Measurements from ENCODE around the gene SPOCK1. TPM values are rescaled to one million over a fixed set of nuclear protein-coding genes. Genes with fewer than 3 reads are reported as not detected.

Gene SPOCK1
- total and polyA plus RNA-seq, 2 experiments from 2014 or later, result 8.2 to 10.5 TPM

- TF ChIP-seq ZNF462 (CRISPR knock-in tag; IDR thresholded peaks at IDR 0.05) (no peak), CTCF (conservative IDR thresholded peaks at IDR 0.05; ENCODE audit: low read depth in 2 of 2) (no peak), STAT1 (IDR thresholded peaks at IDR 0.05; ENCODE audit: unreplicated experiment) (no peak)
Measured at GRCh38 chr5:137346281-137346680, 152.8 kb downstream of the SPOCK1 start (continued).

- Histone ChIP-seq H3K4me1 (ENCODE audit: insufficient read depth) (peaks cover 23% of the 10 kb centered on the region), H3K79me2 (replicated peaks; ENCODE audit: insufficient read depth) (no peaks in the 10 kb centered on the region), H2AFZ (no peak overlapping the region; the same call in 1 of the 2 replicates), H4K20me1 (replicated peaks; ENCODE audit: insufficient read depth) (no peaks in the 10 kb centered on the region), H3K27me3 (ENCODE audit: insufficient read depth) (no peaks in the 10 kb centered on the region), H3K36me3 (ENCODE audit: insufficient read depth) (no peaks in the 10 kb centered on the region), H3K4me3 (no peak overlapping the region), H3K27ac (ENCODE audit: low read depth) (no peak overlapping the region), H3F3A (replicated peaks; ENCODE audit: low read depth) (no peaks in the 10 kb centered on the region), H3K9me2 (ENCODE audit: insufficient read depth) (peaks cover 8% of the 10 kb centered on the region; the same call in 1 of the 2 replicates), H3K4me2 (no peak overlapping the region)
- no peaks in the 10 kb centered on the region for H3K36me3 Mint-ChIP-seq (ENCODE audit: low read depth)
- H3K9me3 Mint-ChIP-seq, result no peaks in the 10 kb centered on the region
- DNase-seq (ENCODE audit: low spot score) (no peak), ATAC-seq (no peak)
- H3K4me3 Mint-ChIP-seq, result no peak overlapping the region
- peaks cover 9% of the 10 kb centered on the region for H3K27me3 Mint-ChIP-seq (ENCODE audit: insufficient read depth, low read depth, poor library complexity)
- H3K27ac Mint-ChIP-seq, result no peak overlapping the region; the same call in 1 of the 2 replicates
- no peak for TF ChIP-seq ZNF462 (CRISPR knock-in tag; IDR thresholded peaks at IDR 0.05)
- TF ChIP-seq EZH2phosphoT487 (IDR thresholded peaks at IDR 0.05; ENCODE audit: unreplicated experiment), result no peak
- no peak for TF ChIP-seq CREB1 (CRISPR knock-in tag; IDR thresholded peaks at IDR 0.05; ENCODE audit: low read depth)
- TF ChIP-seq ZNF331 (CRISPR knock-in tag; IDR thresholded peaks at IDR 0.05; ENCODE audit: low read depth), result no peak
- no peak for TF ChIP-seq EZH2 (IDR thresholded peaks at IDR 0.05; ENCODE audit: low read depth, unreplicated experiment)
- TF ChIP-seq ZNF114 (CRISPR knock-in tag; IDR thresholded peaks at IDR 0.05), result no peak
- H3K4me1 Mint-ChIP-seq, result peaks cover 39% of the 10 kb centered on the region
Measured at GRCh38 chr5:137345396-137345795, 153.7 kb downstream of the SPOCK1 start.

Measured in GM23338 (cell line).